ENCODE measurements around the gene PVRIG.

GRCh38 chr7:100266576-100267354 is 47.0 kb downstream of the PVRIG start:
- TF ChIP-seq, protein P1, sequence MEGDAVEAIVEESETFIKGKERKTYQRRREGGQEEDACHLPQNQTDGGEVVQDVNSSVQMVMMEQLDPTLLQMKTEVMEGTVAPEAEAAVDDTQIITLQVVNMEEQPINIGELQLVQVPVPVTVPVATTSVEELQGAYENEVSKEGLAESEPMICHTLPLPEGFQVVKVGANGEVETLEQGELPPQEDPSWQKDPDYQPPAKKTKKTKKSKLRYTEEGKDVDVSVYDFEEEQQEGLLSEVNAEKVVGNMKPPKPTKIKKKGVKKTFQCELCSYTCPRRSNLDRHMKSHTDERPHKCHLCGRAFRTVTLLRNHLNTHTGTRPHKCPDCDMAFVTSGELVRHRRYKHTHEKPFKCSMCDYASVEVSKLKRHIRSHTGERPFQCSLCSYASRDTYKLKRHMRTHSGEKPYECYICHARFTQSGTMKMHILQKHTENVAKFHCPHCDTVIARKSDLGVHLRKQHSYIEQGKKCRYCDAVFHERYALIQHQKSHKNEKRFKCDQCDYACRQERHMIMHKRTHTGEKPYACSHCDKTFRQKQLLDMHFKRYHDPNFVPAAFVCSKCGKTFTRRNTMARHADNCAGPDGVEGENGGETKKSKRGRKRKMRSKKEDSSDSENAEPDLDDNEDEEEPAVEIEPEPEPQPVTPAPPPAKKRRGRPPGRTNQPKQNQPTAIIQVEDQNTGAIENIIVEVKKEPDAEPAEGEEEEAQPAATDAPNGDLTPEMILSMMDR (IDR thresholded peaks at IDR 0.05), result no peak
- TF ChIP-seq POLR2A (IDR thresholded peaks at IDR 0.05), result no peak
